WTC11 (cell line): Measurements from ENCODE around the gene MKLN1.

Experiments used
- ARID4B ChIP-seq: sonication (generic); formaldehyde crosslinking; IDR thresholded peaks from 2 replicates; pipeline ENCODE4 v1.8.0; 2023; ENCODE audit warnings: missing genetic modification reagents, mild to moderate bottlenecking, borderline replicate concordance
- ATF2 ChIP-seq: sonication (generic); formaldehyde crosslinking; IDR thresholded peaks from 2 replicates; pipeline ENCODE4 v1.8.1; 2022; ENCODE audit warnings: low read depth, missing genetic modification reagents, borderline replicate concordance
- ATF3 ChIP-seq: sonication (generic); formaldehyde crosslinking; conservative IDR thresholded peaks from 2 replicates; pipeline ENCODE4 v1.8.1; 2022; ENCODE audit warnings: mild to moderate bottlenecking, missing genetic modification reagents
- ATF6 ChIP-seq: sonication (generic); formaldehyde crosslinking; IDR thresholded peaks from 2 replicates; pipeline ENCODE4 v1.8.1; 2023; ENCODE audit warnings: mild to moderate bottlenecking, missing genetic modification reagents
- CDX4 ChIP-seq: fragments of 250-450 bp; sonication (Bioruptor Pico); IDR thresholded peaks from 2 replicates; pipeline ENCODE4 v1.9.0; 2021; ENCODE audit warnings: moderate library complexity, mild to moderate bottlenecking, inconsistent platforms, borderline replicate concordance
- CREB1 ChIP-seq: sonication (generic); formaldehyde crosslinking; IDR thresholded peaks from 2 replicates; pipeline ENCODE4 v1.8.0; 2023; ENCODE audit warnings: mild to moderate bottlenecking, missing genetic modification reagents
- CTCF ChIP-seq: fragments of 200-600 bp; IDR thresholded peaks from 2 replicates; pipeline ENCODE4 v1.8.0; 2022; ENCODE audit warnings: antibody characterized with exemption
- FOXP4 ChIP-seq: sonication (generic); formaldehyde crosslinking; IDR thresholded peaks from 2 replicates; pipeline ENCODE4 v1.8.0; 2022; ENCODE audit warnings: mild to moderate bottlenecking, missing genetic modification reagents
- GABPB1 ChIP-seq: sonication (generic); formaldehyde crosslinking; IDR thresholded peaks from 2 replicates; pipeline ENCODE4 v1.8.1; 2023; ENCODE audit warnings: mild to moderate bottlenecking, missing genetic modification reagents
- NR2C2 ChIP-seq: sonication (generic); formaldehyde crosslinking; IDR thresholded peaks from 2 replicates; pipeline ENCODE4 v1.8.0; 2022; ENCODE audit warnings: mild to moderate bottlenecking, missing genetic modification reagents
- STAT6 ChIP-seq: sonication (generic); formaldehyde crosslinking; conservative IDR thresholded peaks from 2 replicates; pipeline ENCODE4 v1.8.1; 2023; ENCODE audit warnings: mild to moderate bottlenecking, low read depth, missing genetic modification reagents, moderate library complexity
- TEAD4 ChIP-seq: sonication (generic); formaldehyde crosslinking; IDR thresholded peaks from 2 replicates; pipeline ENCODE4 v1.8.0; 2022; ENCODE audit warnings: mild to moderate bottlenecking, missing genetic modification reagents
- ZSCAN18 ChIP-seq: fragments of 250-450 bp; sonication (Bioruptor Pico); IDR thresholded peaks from 2 replicates; pipeline ENCODE4 v2.1.2; 2022; ENCODE audit warnings: mild to moderate bottlenecking, moderate library complexity

GRCh38 chr7:131482800-131483199 is 155.1 kb downstream of the MKLN1 start:
- TF ChIP-seq CTCF (no peak), GABPB1 (CRISPR knock-in tag) (no peak), ATF6 (CRISPR knock-in tag) (no peak), ATF2 (CRISPR knock-in tag) (no peak), ATF3 (CRISPR knock-in tag) (no peak), STAT6 (no peak), ARID4B (CRISPR knock-in tag) (no peak), ZSCAN18 (no peak), CREB1 (CRISPR knock-in tag) (no peak), TEAD4 (CRISPR knock-in tag) (no peak), FOXP4 (no peak), CDX4 (CRISPR knock-in tag) (no peak), NR2C2 (no peak)
